Body of pancreas (tissue), 4 donors: ENCODE results near the gene STRA8.

Experiments
- CTCF ChIP-seq, 7 experiments: fragments of 450-650 bp in 4 of 7; fragments of 200-600 bp in 3 of 7; sonication (generic) in 3 of 7; IDR thresholded peaks; one replicate each; pipeline ENCODE4 v1.5.1; 2016 to 2019; ENCODE audit warnings: antibody characterized with exemption in 7 of 7
- POLR2A ChIP-seq, 3 donors: fragments of 450-650 bp; IDR thresholded peaks; one replicate each; pipeline ENCODE4 v1.6.1; 2016; ENCODE audit warnings: antibody characterized with exemption in 3 of 3, mild to moderate bottlenecking in 2 of 3

GRCh38 chr7:135269921-135270320 is 36.3 kb downstream of the STRA8 start:
- no peak for TF ChIP-seq CTCF (IDR thresholded peaks at IDR 0.05)
- TF ChIP-seq POLR2A (IDR thresholded peaks at IDR 0.05), result no peak
